NOMO-1 (cell line): Measurements from ENCODE around the gene OR10G8.
A peak's percentile ranks its signal among the peaks of the same experiment; 100 is the strongest.
"Not testable (repeated sequence)": the region's sequence is repeated elsewhere in the genome, so short reads cannot be mapped to it uniquely, and the experiment has no call there.

ENCODE experiments used
- DNase-seq, 2 experiments: peaks; one replicate each; lab custom pipeline; 2025; ENCODE audit not compliant: unreplicated experiment in 2 of 2; lab: John Stamatoyannopoulos, UW

The OR10G8 gene

DNA sequence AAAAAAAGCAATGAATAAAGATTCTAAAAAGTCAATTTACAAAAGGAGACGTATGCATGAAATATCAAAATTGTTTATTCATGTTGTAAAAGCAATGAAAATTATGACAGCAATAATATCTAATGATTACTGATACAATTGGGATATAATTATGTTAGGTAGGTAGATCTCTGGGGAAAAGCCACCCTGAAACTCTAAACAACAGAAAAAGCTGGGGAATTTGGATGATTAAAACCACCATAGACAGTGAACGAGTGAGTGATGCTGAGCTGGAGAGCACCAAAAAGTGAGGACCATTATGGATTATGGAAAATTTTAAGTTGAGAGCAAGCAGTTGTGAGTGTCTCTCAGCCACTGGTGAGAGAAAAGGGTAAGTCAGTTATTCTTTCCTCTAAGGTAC is at the start of gene OR10G8:
Gene OR10G8, plus strand, starts transcription at position 301 of the 400 bp plus-strand sequence. CDS start 2,825 bp downstream, outside the sequence.
- no peak for DNase-seq

- DNase-seq, result no peak
Measured at GRCh38 chr11:123977731-123978347, 48.8 kb upstream of the OR10G8 start, which contains the start of gene OR10S1. TSS of gene OR10S1 (minus strand) at chr11:123977781. CDS start at chr11:123977664, 117 bp downstream.

GRCh38 chr11:123979311-123979710 is 47.3 kb upstream of the OR10G8 start:
- no peak for DNase-seq

DNA sequence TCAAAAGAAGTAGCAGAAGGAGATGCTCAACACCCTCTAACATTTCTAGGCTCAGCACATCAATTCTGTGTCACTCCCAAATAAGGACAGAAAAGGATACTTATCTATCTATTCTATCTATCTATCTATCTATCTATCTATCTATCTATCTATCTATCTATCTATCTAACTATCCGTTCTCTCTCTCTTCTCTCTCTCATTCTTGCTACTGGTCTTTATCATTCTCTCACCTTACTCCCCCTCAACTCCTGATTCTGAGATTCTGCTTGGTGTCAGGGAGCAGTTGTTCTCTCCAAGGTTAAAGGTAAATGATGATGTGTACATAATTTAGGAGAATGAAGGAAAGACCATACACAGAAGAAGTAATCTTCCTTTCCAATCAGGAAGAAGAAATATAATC is 31.5 kb upstream of the OR10G8 start, which contains the start of gene OR10G6:
Gene OR10G6, minus strand, starts transcription at position 43 of the 400 bp plus-strand sequence. Its CDS starts 0 bp downstream, at position 43.
- no peak for DNase-seq

DNA sequence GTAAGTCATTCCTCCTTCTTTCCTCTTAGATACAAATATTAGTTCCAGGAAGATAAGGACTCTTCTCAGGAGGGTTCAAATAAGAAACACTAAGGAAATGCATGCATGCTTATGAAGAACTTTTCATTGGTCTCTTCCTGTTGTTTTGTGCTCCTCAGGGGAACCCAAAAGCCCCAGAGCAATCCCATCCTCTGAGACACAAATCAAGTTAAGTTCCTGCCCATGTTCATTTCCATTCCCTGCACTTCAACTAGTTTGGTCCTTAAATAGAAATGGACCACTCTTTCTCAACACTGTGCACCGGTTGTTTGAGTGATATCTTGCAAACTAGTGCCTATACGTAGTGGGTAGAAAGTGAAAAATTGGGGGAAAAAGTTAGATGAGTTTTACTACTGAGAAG is 13.9 kb upstream of the OR10G8 start, which contains the start of gene OR10G4:
Gene OR10G4, plus strand, starts transcription at position 301 of the 400 bp plus-strand sequence. CDS start 2,578 bp downstream, outside the sequence.
- no peak for DNase-seq

DNA sequence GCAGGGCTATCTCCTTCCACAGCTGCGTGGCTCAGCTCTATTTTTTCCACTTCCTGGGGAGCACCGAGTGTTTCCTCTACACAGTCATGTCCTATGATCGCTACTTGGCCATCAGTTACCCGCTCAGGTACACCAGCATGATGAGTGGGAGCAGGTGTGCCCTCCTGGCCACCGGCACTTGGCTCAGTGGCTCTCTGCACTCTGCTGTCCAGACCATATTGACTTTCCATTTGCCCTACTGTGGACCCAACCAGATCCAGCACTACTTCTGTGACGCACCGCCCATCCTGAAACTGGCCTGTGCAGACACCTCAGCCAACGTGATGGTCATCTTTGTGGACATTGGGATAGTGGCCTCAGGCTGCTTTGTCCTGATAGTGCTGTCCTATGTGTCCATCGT is 10.8 kb upstream of the OR10G8 start:
- not testable (repeated sequence) for DNase-seq

- no peak for DNase-seq
Measured at GRCh38 chr11:124036666-124037065, 10.1 kb downstream of the OR10G8 start.

DNA sequence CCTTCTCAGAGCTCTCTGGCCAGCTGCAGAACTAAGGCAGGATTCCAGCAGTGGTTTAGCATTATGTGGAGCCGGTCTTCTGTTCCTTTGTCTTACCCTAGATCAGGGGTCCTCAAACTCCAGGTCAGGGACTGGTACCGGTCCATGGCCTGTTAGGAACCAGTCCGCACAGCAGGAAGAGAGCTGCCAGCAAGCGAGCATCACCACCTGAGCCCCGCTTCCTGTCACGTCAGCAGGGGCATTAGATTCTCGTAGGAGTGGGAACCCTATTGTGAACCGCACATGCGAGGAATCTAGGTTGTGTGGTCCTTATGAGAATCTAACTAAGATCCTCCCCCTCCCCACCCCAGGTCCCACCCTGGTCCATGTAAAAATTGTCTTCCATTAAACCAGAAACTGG is 13.0 kb downstream of the OR10G8 start:
- DNase-seq, result no peak

GRCh38 chr11:124041254-124041653 is 14.7 kb downstream of the OR10G8 start, which contains the start of gene OR10G7:
TSS of gene OR10G7 (minus strand) at chr11:124041325. CDS start at chr11:124039001, 2,324 bp downstream.
- no peak for DNase-seq

DNA sequence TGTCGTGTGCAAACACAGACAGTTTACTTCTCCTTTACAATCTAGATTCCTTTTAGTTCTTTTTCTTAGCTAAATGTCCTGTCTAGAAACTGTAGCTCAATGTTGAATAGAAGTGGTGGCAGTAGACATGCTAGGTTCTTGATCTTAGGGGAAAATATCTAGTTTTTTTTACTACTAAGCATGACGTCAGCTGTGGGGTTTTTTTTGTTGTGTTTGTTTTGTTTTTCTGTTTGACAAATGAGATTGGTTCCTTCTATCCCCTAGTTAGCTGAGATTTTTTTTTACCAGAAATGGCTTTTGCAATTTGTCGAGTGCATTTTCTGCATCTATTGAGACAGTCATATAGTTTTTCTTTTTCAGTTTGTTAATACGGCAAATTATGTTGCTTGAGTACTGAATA is 16.8 kb downstream of the OR10G8 start:
- DNase-seq, result no peak

DNA sequence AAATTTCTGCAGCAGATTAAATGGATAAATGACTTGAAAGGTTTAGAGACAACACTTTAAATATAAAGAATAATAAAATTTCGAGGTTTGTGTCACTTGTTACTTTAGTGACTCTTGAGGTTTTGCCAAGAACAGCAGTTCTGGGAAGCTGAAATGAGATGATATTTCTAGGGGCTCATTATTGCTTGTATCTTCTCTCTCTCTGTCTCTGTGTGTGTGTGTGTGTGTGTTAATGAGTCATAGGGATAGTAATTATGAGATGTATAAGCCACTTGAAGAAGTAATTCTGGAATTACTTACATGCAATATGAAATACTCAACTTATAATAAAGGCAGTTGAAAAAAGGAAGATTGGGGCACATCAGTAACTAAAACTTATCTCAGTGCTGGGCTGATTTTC is 24.1 kb downstream of the OR10G8 start:
- no peak for DNase-seq

DNA sequence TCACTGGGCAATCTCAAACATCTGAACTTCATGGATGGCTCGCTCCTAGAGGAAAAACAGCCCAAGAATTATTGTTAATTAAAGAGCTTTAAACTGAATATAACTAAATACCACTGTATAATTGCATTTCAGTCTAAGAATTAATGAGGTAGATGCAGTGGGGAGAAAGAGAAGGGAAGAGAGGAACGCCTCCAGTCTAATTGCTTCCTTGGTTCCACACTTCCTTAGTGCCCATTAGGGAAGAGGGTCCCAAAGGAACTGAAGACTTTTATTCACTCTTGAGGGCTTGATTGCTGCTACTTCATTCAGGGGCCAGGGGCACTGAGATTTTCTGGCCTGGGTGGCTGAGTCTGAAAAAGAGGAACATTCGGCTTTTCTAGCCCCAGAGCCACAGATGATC is 26.4 kb downstream of the OR10G8 start:
- no peak for DNase-seq

- no peak for DNase-seq
Measured at GRCh38 chr11:124068601-124069110, 42.1 kb downstream of the OR10G8 start.

DNA sequence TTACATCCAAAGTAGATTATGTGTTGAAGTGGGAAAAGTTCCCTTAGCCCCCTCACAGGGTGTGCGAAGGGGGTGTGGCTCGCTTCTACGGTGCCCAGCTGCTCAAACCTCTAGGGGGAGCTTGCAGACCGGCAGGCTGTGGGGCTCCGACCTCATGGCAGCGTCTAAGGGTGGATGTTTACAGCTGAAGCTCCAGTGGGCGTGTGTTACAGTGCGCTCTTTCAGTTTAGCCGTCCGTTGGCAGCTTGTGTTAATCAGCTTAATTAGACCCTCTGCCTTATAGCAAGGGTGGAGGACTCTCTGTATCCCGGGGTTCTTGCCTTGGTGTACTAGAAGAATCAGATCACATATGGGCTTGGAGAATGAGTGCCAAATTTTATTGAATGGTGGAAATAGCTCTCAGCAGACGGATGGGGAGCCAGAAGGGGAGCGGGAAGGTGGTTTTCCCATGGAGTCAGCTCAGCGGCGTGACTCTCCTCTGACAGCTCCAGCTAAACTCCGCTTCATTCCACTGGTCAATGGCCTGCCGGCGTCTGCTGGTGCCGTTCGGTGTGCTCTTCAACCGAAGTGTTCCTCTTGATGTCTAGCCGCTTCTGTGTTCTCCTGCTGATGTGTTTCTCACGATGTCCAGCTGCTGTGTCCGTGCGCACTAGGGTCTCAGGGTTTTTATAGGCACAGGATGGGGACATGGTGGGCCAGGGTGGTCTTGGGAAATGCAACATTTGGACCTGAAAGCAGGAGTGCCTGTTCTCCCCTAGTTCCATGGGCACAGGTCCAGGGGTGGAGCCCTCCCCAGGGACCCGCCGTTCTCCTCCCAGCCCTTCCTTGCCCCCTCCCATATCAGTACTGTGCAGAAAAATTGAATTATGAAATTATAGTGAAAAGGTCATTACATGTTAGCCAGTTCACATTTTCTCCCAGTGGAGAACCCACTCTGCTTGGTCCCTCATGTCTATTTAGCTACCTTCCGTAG is 43.1 kb downstream of the OR10G8 start:
- peak; percentile 85 to 86 for DNase-seq

GRCh38 chr11:124070915-124071622 is 44.5 kb downstream of the OR10G8 start:
- DNase-seq, result peak; percentile 56 to 81

DNA sequence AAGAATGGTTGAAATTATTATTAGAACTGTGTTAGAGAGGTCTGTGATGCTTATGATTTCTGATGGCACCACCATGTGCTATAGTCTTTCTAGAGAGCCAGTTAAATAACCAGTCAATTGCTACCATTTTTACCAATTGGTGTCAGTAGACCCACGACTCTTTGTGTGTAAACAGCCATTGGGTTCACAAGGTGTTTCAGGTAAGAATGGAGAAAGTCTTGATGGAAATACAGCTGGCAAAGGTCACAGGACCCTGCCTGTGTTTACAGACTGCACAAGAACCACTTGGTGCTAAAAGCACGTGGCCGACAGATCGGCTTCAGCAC is 45.0 kb downstream of the OR10G8 start:
- DNase-seq, result no peak

GRCh38 chr11:124072147-124072546 is 45.5 kb downstream of the OR10G8 start:
- DNase-seq, result no peak

DNA sequence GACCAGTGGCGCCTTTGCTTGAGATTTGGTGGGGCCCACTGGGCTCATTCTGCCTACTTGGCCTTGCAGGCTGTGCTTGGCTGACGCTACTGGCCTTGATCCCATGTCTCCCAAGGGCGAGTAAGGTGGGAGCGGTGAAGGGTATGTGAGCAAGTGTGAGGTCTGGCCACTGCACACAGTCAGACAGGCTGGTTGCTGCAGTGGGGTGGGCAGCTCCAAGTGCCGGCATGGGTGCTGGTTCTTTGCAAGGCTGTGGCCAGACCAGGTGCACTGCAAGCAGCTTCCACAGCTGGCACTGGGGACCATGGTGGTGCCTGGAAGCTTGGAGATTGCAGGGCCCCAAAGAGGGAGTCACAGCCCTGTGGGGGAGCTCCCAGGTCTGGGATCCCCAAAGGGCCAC is 48.0 kb downstream of the OR10G8 start:
- DNase-seq, result no peak

DNA sequence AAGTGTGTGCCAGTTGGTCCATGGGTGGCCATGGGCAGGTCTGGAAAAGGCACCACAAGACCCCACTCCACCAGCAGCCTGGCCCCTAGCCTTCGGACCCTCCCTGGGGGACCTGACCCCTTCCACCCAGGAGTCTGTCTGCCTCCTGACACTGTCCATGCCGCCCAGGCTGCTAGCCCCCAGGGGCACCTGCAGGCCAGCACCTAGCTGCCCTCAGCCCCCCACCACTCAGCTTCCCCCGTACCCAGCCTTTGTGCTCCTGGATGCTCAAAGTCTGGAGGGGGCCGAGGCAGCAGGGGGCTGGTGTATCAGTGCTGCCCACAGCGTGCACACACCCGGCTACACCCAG is 48.9 kb downstream of the OR10G8 start:
- no peak for DNase-seq

- DNase-seq, result no peak
Measured at GRCh38 chr11:124075841-124076651, 49.4 kb downstream of the OR10G8 start.
